T-cell (primary cell): ENCODE data around the gene NELL1. TPM values are rescaled to one million over a fixed set of nuclear protein-coding genes. Genes with fewer than 3 reads are reported as not detected.

Source experiments
- ATAC-seq, 4 experiments: fragments of 200-7000 bp in 3 of 4; fragments of 150-1000 bp in 1 of 4; cut with Tn5 transposase; replicated peaks in 1 of 4; 1 replicate in 3 of 4; 2 replicates in 1 of 4; pipeline ENCODE4 v1.10.0; 2021; ENCODE audit warnings: moderate library complexity in 3 of 4, mild to moderate bottlenecking in 2 of 4, moderate number of reproducible peaks in 1 of 4
- CTCF ChIA-PET, 2 donors: fragments of 300-600 bp; sonication (Branson Sonifier 250); formaldehyde crosslinking; loops; one replicate each; lab custom pipeline; 2022; ENCODE audit warnings: antibody characterized with exemption in 2 of 2; lab: Charles Lee
- POLR2A ChIA-PET, 2 donors: fragments of 300-600 bp; sonication (Branson Sonifier 250); formaldehyde crosslinking; loops; one replicate each; lab custom pipeline; 2022; ENCODE audit warnings: antibody characterized with exemption in 2 of 2; lab: Charles Lee
- DNase-seq, 35 experiments: peaks; one replicate each; pipeline versions ENCODE4 v3.0.0 to v3.0.0-alpha.2; 2013 to 2023
- H3K27ac ChIP-seq: one replicate; pipeline ENCODE4 v1.5.1; 2013; ENCODE audit warnings: low read length
- H3K27me3 ChIP-seq, 2 experiments: replicated peaks in 1 of 2; 1 replicate in 1 of 2; 2 replicates in 1 of 2; pipeline versions ENCODE4 v1.6.1 to v1.7.0; 2013; ENCODE audit warnings: low read length in 1 of 2, mixed read lengths in 1 of 2; ENCODE audit not compliant: control insufficient read depth in 2 of 2, insufficient read depth in 2 of 2; ENCODE audit errors: extremely low read depth in 1 of 2
- H3K36me3 ChIP-seq, 2 donors: 1 replicate in 1 of 2; 2 replicates in 1 of 2; pipeline versions ENCODE4 v1.6.1 to v1.7.0; 2013; ENCODE audit warnings: low read length in 1 of 2; ENCODE audit not compliant: control insufficient read depth in 2 of 2, insufficient read depth in 1 of 2; ENCODE audit errors: extremely low read depth in 1 of 2
- H3K4me1 ChIP-seq, 2 experiments: 1 replicate in 1 of 2; 2 replicates in 1 of 2; pipeline versions ENCODE4 v1.6.1 to v1.7.0; 2013; ENCODE audit warnings: low read length in 2 of 2, mixed read lengths in 1 of 2; ENCODE audit not compliant: insufficient read depth in 2 of 2, control insufficient read depth in 1 of 2; ENCODE audit errors: extremely low read depth in 1 of 2
- H3K4me3 ChIP-seq, 2 donors: 1 replicate in 1 of 2; 2 replicates in 1 of 2; pipeline versions ENCODE4 v1.5.1 to v1.7.0; 2013; ENCODE audit warnings: mild to moderate bottlenecking in 2 of 2, low read length in 1 of 2, moderate library complexity in 1 of 2; ENCODE audit not compliant: control insufficient read depth in 1 of 2; ENCODE audit errors: extremely low read depth in 1 of 2
- H3K9me3 ChIP-seq: 2 replicates; pipeline ENCODE4 v1.7.0; 2013
- H3K27ac Mint-ChIP-seq, 2 donors: one replicate each; pipeline ENCODE4 v1.8.0; 2020 to 2021; ENCODE audit warnings: mild to moderate bottlenecking in 2 of 2, mixed read lengths in 2 of 2
- H3K27me3 Mint-ChIP-seq, 2 donors: one replicate each; pipeline ENCODE4 v1.8.0; 2021 to 2022; ENCODE audit warnings: mixed read lengths in 2 of 2
- H3K36me3 Mint-ChIP-seq: one replicate; pipeline ENCODE4 v1.8.0; 2021; ENCODE audit warnings: mixed read lengths
- H3K4me1 Mint-ChIP-seq, 3 donors: one replicate each; pipeline ENCODE4 v1.8.0; 2020 to 2022; ENCODE audit warnings: mixed read lengths in 3 of 3, mild to moderate bottlenecking in 1 of 3
- H3K4me3 Mint-ChIP-seq, 3 donors: one replicate each; pipeline ENCODE4 v1.8.0; 2020 to 2022; ENCODE audit warnings: mild to moderate bottlenecking in 3 of 3, mixed read lengths in 3 of 3, moderate library complexity in 3 of 3
- H3K9me3 Mint-ChIP-seq, 3 donors: one replicate each; pipeline ENCODE4 v1.8.0; 2020 to 2022; ENCODE audit warnings: mixed read lengths in 3 of 3
- WGBS: methylation state at CpG from one replicate; pipeline ENCODE4 v1.1.5; 2013; ENCODE audit warnings: missing lambda C conversion rate; ENCODE audit not compliant: insufficient coverage; 5-methylcytosine and 5-hydroxymethylcytosine counted together
- total RNA-seq, 35 experiments: library from RNA in 6 of 35; stranded (reverse) in 6 of 35; fragments of 120-200 nt in 1 of 35; gene quantifications; one replicate each; pipeline versions ENCODE4 v1.2.1 to v1.2.4 and lab custom pipeline; 2013 to 2026

Gene NELL1
- total RNA-seq, 5 donors from 2014 or later (not counting 1 experiment from before 2014, with no cell fraction given) = not detected

DNA sequence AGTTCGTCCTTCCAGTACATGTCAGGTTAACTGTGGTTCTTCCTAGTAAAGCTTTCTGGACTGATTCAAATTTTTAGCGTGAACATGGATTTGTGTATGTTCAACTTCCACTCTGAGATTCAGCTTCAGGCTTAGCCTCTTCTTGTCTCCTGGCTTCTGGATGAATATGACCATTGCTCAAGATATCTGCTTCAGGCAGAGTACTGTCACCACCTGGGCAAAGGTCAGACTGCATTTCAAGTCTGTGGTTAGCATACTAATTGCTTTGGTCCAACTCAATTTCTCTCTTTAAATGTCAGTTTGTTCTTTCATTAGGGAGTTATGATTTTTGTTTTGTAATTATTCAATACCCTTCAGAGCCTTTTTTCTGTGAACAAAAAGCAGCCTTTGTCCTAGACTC is 440.0 kb downstream of the NELL1 start:
- Mint-ChIP-seq H3K36me3 (no peaks in the 10 kb centered on the region), H3K27ac (no peak overlapping the region), H3K27me3 (no peaks in the 10 kb centered on the region), H3K9me3 (peaks cover 7 to 20% (median 16%) of the 10 kb centered on the region in 3 donors), H3K4me1 (no peaks in the 10 kb centered on the region), H3K4me3 (no peak overlapping the region)
- DNase-seq = no peak
- no peak overlapping the region for H3K27ac ChIP-seq
- no peaks in the 10 kb centered on the region for H3K36me3 ChIP-seq
- ChIA-PET POLR2A (no interaction called here), CTCF (no interaction called here)
- no peak for ATAC-seq
- H3K4me1 ChIP-seq = no peaks in the 10 kb centered on the region
- 77% methylated on average over 2 of the region's 2 CpGs for WGBS
- H3K9me3 ChIP-seq = no peaks in the 10 kb centered on the region
- no peaks in the 10 kb centered on the region for H3K27me3 ChIP-seq
- H3K4me3 ChIP-seq = no peak overlapping the region

DNA sequence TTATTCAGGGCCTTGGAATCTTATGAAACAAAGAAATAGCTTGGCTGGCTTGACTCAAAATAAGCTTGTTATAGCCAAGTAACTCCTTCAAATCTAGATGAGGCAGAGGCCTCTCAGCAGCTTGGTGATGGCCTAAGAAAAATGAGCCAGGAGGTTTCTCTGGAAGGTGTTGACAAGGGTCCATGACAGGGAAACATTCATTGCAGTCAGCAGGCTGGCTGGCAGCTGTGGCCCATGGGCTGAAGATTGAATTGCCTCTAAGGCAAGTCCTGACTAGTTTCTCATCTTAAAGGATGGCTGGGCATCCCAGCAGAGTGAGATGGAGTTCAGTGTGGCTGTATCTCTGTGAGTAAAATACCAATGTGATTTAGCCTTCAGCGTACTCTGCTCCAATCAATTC is 441.0 kb downstream of the NELL1 start:
- WGBS = no CpG with 5 or more reads among the region's 1 CpG
- Mint-ChIP-seq H3K27me3 (no peaks in the 10 kb centered on the region), H3K4me1 (no peaks in the 10 kb centered on the region), H3K9me3 (peaks cover 7 to 18% (median 10%) of the 10 kb centered on the region in 3 donors), H3K27ac (no peak overlapping the region), H3K4me3 (no peak overlapping the region), H3K36me3 (no peaks in the 10 kb centered on the region)
- Histone ChIP-seq H3K27me3 (no peaks in the 10 kb centered on the region), H3K4me1 (no peaks in the 10 kb centered on the region), H3K27ac (no peak overlapping the region), H3K4me3 (no peak overlapping the region), H3K9me3 (no peaks in the 10 kb centered on the region), H3K36me3 (no peaks in the 10 kb centered on the region)
- no peak for ATAC-seq
- CTCF ChIA-PET = no interaction called here
- POLR2A ChIA-PET = no interaction called here
- no peak for DNase-seq

DNA sequence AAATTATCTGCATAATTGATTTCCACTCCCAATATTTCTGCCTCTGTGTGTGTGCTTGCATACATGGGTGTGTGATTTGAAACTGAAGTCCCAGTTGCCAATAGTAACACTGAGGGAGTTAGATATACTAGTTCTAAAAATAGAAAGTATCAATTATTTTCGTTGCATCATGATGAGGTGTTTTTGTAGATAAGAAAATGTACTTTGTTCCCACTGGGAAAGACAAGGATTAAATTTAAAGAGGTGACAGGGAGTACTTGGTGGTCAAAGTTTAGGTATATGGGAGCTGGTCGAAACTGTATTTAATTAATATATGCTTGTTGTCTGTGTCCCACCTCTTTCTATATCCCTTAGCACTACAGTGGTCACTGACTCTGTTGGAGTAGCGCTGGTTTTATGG is 444.5 kb downstream of the NELL1 start:
- Histone ChIP-seq H3K27ac (no peak overlapping the region), H3K9me3 (no peaks in the 10 kb centered on the region), H3K27me3 (no peaks in the 10 kb centered on the region), H3K36me3 (no peaks in the 10 kb centered on the region), H3K4me1 (no peaks in the 10 kb centered on the region), H3K4me3 (no peak overlapping the region)
- H3K27me3 Mint-ChIP-seq = no peaks in the 10 kb centered on the region
- H3K4me3 Mint-ChIP-seq = no peak overlapping the region
- DNase-seq = no peak
- no CpG with 5 or more reads among the region's 3 CpGs for WGBS
- H3K9me3 Mint-ChIP-seq = peaks cover 15 to 24% (median 22%) of the 10 kb centered on the region in 3 donors
- H3K36me3 Mint-ChIP-seq = no peaks in the 10 kb centered on the region
- H3K27ac Mint-ChIP-seq = no peak overlapping the region
- ChIA-PET POLR2A (no interaction called here), CTCF (no interaction called here)
- no peak for ATAC-seq
- H3K4me1 Mint-ChIP-seq = no peaks in the 10 kb centered on the region

DNA sequence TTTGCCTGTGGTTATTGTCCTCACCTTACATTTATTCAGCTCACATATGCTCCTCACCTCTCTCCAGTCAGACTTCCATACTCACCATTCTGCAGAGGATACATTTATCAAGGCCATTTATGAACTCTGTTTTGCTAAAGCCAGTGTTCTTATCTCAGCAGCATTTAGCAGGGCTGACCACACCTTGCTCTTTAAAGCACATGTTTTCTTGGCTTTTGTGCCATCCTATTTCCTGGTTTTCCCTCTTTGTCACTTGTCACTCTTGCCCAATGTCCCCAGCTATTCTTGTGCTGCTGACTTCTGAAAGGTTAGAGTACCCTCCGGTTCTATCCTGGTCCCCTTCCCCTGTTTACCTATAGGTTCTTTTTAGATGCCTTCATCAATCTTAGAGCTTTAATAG is 446.6 kb downstream of the NELL1 start:
- H3K27me3 ChIP-seq = no peaks in the 10 kb centered on the region
- H3K4me3 Mint-ChIP-seq = no peak overlapping the region
- H3K4me3 ChIP-seq = no peak overlapping the region
- ChIA-PET POLR2A (no interaction called here), CTCF (no interaction called here)
- WGBS = no CpG with 5 or more reads among the region's 1 CpG
- no peaks in the 10 kb centered on the region for H3K9me3 ChIP-seq
- no peak for DNase-seq
- peaks cover 12 to 24% (median 17%) of the 10 kb centered on the region in 3 donors for H3K9me3 Mint-ChIP-seq
- H3K27ac ChIP-seq = no peak overlapping the region
- no peaks in the 10 kb centered on the region for H3K27me3 Mint-ChIP-seq
- no peaks in the 10 kb centered on the region for H3K36me3 Mint-ChIP-seq
- H3K36me3 ChIP-seq = no peaks in the 10 kb centered on the region
- no peaks in the 10 kb centered on the region for H3K4me1 ChIP-seq
- no peak overlapping the region for H3K27ac Mint-ChIP-seq
- H3K4me1 Mint-ChIP-seq = no peaks in the 10 kb centered on the region
- no peak for ATAC-seq

DNA sequence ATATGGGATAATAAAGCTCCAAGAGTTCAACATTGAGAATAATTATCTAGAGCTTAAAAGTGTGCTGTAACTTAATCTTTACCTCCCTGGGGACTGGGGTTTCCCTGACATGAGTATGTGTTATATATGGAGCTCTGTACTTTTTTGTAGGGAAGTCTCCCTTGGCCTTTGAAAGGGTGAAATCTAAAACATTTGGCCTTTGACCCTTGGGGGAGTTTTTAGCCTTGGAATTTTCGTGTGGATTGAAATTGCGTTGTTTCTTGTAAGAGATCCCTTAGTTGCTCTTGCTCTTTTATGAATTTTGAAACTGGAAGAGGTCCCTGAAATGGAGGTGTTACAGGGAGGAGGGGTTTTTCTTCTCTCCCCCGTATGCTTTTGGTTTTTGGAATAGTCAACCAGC is 450.0 kb downstream of the NELL1 start:
- H3K27me3 Mint-ChIP-seq = no peaks in the 10 kb centered on the region
- no peaks in the 10 kb centered on the region for H3K4me1 Mint-ChIP-seq
- no peaks in the 10 kb centered on the region for H3K27me3 ChIP-seq
- DNase-seq (no peak), ATAC-seq (no peak)
- H3K4me3 Mint-ChIP-seq = no peak overlapping the region
- no peaks in the 10 kb centered on the region for H3K36me3 Mint-ChIP-seq
- no peak overlapping the region for H3K27ac Mint-ChIP-seq
- H3K27ac ChIP-seq = no peak overlapping the region
- H3K9me3 Mint-ChIP-seq = peaks cover 13 to 22% (median 17%) of the 10 kb centered on the region in 3 donors
- H3K4me1 ChIP-seq = no peaks in the 10 kb centered on the region
- 57% methylated on average over 2 of the region's 3 CpGs for WGBS
- H3K36me3 ChIP-seq = no peaks in the 10 kb centered on the region
- POLR2A ChIA-PET = no interaction called here
- no peaks in the 10 kb centered on the region for H3K9me3 ChIP-seq
- CTCF ChIA-PET = no interaction called here
- H3K4me3 ChIP-seq = no peak overlapping the region

DNA sequence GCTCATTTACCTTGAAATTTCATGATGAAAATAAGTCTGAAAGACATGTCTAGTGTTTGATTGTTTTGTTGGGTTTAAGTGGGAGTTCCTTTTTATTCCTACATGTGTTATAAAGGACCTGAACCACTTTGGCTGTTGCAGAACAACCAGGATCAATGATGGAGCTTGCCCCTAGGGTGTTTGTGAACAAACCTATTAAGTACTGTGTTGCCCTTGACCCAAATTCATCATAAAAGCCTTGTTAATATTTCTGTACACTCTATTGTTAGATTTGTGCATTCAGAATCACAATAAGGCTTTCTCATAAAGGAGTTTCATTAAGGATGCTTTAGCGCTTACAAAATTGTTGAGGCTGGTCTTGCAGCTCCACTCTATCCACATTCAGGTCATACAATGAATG is 452.6 kb downstream of the NELL1 start:
- no peak for ATAC-seq
- Histone ChIP-seq H3K4me1 (no peaks in the 10 kb centered on the region), H3K27ac (no peak overlapping the region), H3K4me3 (no peak overlapping the region), H3K27me3 (no peaks in the 10 kb centered on the region), H3K9me3 (no peaks in the 10 kb centered on the region), H3K36me3 (no peaks in the 10 kb centered on the region)
- Mint-ChIP-seq H3K27me3 (no peaks in the 10 kb centered on the region), H3K4me3 (no peak overlapping the region), H3K9me3 (peaks cover 3 to 10% (median 8%) of the 10 kb centered on the region in 3 donors), H3K36me3 (no peaks in the 10 kb centered on the region), H3K27ac (no peak overlapping the region), H3K4me1 (no peaks in the 10 kb centered on the region)
- ChIA-PET POLR2A (no interaction called here), CTCF (no interaction called here)
- DNase-seq = no peak
- WGBS = no CpG with 5 or more reads among the region's 1 CpG

DNA sequence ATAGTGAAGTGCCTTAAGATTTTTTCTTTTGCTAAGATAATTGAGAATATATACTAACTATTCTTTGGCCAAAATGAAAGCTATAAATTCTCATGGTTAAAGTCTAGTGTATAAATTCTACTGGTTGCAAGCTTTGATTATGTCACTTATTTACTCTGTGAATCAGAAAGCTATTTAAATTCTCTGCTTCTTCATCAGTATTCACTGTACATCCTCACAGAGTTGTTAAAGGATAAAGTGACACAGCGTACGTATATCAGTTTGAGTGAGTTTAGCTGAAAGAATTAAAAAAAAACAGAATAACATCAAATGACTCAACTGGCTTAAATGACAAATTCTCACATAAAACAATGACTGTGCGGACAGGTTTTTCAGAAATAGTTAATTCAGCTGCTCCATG is 453.1 kb downstream of the NELL1 start:
- H3K27me3 Mint-ChIP-seq = no peaks in the 10 kb centered on the region
- Histone ChIP-seq H3K9me3 (no peaks in the 10 kb centered on the region), H3K4me3 (no peak overlapping the region), H3K27me3 (no peaks in the 10 kb centered on the region), H3K27ac (no peak overlapping the region), H3K36me3 (no peaks in the 10 kb centered on the region), H3K4me1 (no peaks in the 10 kb centered on the region)
- no peaks in the 10 kb centered on the region for H3K4me1 Mint-ChIP-seq
- ChIA-PET POLR2A (no interaction called here), CTCF (no interaction called here)
- H3K36me3 Mint-ChIP-seq = no peaks in the 10 kb centered on the region
- H3K4me3 Mint-ChIP-seq = no peak overlapping the region
- no peak overlapping the region for H3K27ac Mint-ChIP-seq
- DNase-seq (no peak), ATAC-seq (no peak)
- peaks cover 2 to 9% (median 8%) of the 10 kb centered on the region in 3 donors for H3K9me3 Mint-ChIP-seq
- WGBS = no CpG with 5 or more reads among the region's 3 CpGs
